GM13977 (cell line): ENCODE results near the gene SMIM20.

Experiments
- DNase-seq: peaks from one replicate; pipeline ENCODE4 v3.0.0; 2012; ENCODE audit warnings: low spot score
- CTCF ChIP-seq: IDR thresholded peaks from 2 replicates; pipeline ENCODE4 v1.5.1; 2012; ENCODE audit warnings: mild to moderate bottlenecking, control low read depth; ENCODE audit not compliant: insufficient read depth; ENCODE audit errors: extremely low read depth, missing control alignments
- in situ Hi-C: fragments of 300-500 bp; cut with MboI; formaldehyde crosslinking; loops from one replicate; pipeline ENCODE4 v1.12.0; 2022; ENCODE audit warnings: low sequenced_read_pairs, low pct_unique_long_range_greater_than_20kb, mixed read lengths, inconsistent platforms; ENCODE audit not compliant: unreplicated experiment

The SMIM20 gene

GRCh38 chr4:25873632-25874129, 40.3 kb upstream of the SMIM20 start:
- in situ Hi-C loops, result no loop called here
- TF ChIP-seq CTCF, result no peak
- no peak for DNase-seq

GRCh38 chr4:25874655-25875054, 39.4 kb upstream of the SMIM20 start:
- no peak for DNase-seq
- no peak for TF ChIP-seq CTCF
- in situ Hi-C loops, result no loop called here

- no peak for TF ChIP-seq CTCF
These were observed 38.7 kb upstream of the SMIM20 start for GRCh38 chr4:25875281-25875745.

GRCh38 chr4:25878676-25879075, 35.3 kb upstream of the SMIM20 start:
- DNase-seq, result no peak

More at GRCh38 chr4:25875281-25875745, 38.7 kb upstream of the SMIM20 start:
- in situ Hi-C loops, result no loop called here
- no peak for DNase-seq

GRCh38 chr4:25879091-25879584, 34.9 kb upstream of the SMIM20 start:
- DNase-seq, result no peak
- TF ChIP-seq CTCF, result no peak

More at GRCh38 chr4:25878676-25879075, 35.3 kb upstream of the SMIM20 start:
- in situ Hi-C loops, result no loop called here
- TF ChIP-seq CTCF, result no peak

GRCh38 chr4:25879587-25879986, 34.4 kb upstream of the SMIM20 start:
- TF ChIP-seq CTCF, result no peak
- in situ Hi-C loops, result no loop called here
- DNase-seq, result no peak

More at GRCh38 chr4:25879091-25879584, 34.9 kb upstream of the SMIM20 start:
- in situ Hi-C loops, result no loop called here
